Measurements from ENCODE around the gene CDT1. TPM values are rescaled to one million over a fixed set of nuclear protein-coding genes. Genes with fewer than 3 reads are reported as not detected.

Gene CDT1
- total RNA-seq, 1 experiment from 2014 or later, result 154 TPM

- TF ChIP-seq PRDM15 (CRISPR knock-in tag; IDR thresholded peaks at IDR 0.05) (no peak; the same call in none of the 2 replicates), RELA (CRISPR knock-in tag; IDR thresholded peaks at IDR 0.05; ENCODE audit: borderline replicate concordance) (0 out of 2 replicates have a peak, but pooled peaks have one; percentile 40), ETV6 (CRISPR knock-in tag; IDR thresholded peaks at IDR 0.05) (peak; percentile 71), TCF7 (CRISPR knock-in tag; IDR thresholded peaks at IDR 0.05; ENCODE audit: low read depth) (no peak), MYBL2 (CRISPR knock-in tag; IDR thresholded peaks at IDR 0.05) (peak; percentile 31)
- TF ChIP-seq, protein P1, sequence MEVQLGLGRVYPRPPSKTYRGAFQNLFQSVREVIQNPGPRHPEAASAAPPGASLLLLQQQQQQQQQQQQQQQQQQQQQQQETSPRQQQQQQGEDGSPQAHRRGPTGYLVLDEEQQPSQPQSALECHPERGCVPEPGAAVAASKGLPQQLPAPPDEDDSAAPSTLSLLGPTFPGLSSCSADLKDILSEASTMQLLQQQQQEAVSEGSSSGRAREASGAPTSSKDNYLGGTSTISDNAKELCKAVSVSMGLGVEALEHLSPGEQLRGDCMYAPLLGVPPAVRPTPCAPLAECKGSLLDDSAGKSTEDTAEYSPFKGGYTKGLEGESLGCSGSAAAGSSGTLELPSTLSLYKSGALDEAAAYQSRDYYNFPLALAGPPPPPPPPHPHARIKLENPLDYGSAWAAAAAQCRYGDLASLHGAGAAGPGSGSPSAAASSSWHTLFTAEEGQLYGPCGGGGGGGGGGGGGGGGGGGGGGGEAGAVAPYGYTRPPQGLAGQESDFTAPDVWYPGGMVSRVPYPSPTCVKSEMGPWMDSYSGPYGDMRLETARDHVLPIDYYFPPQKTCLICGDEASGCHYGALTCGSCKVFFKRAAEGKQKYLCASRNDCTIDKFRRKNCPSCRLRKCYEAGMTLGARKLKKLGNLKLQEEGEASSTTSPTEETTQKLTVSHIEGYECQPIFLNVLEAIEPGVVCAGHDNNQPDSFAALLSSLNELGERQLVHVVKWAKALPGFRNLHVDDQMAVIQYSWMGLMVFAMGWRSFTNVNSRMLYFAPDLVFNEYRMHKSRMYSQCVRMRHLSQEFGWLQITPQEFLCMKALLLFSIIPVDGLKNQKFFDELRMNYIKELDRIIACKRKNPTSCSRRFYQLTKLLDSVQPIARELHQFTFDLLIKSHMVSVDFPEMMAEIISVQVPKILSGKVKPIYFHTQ (CRISPR knock-in tag; IDR thresholded peaks at IDR 0.05), result no peak
Measured at GRCh38 chr16:88811769-88812512, 8.4 kb downstream of the CDT1 start, which contains the start of gene APRT (continued).

- Mint-ChIP-seq H3K36me3 (peaks cover 23% of the 10 kb centered on the region), H3K27me3 (ENCODE audit: low read depth) (no peaks in the 10 kb centered on the region), H3K4me3 (peak overlapping the region; percentile 72), H3K4me1 (peaks cover 14% of the 10 kb centered on the region), H3K9me3 (no peaks in the 10 kb centered on the region), H3K27ac (peak overlapping the region; percentile 91)
- ATAC-seq (peak; percentile 1), DNase-seq (ENCODE audit: low spot score) (peak; percentile 59)
- CTCF ChIA-PET, result interaction anchor here (0.6 to 5.1 kb wide), 29 partner anchors 12 to 428 kb away, joined by 3 to 47 read pairs (median 4); partner anchors contain the start of genes CDH15, GALNS and TRAPPC2L
- POLR2A ChIA-PET, result interaction anchor here (0.5 to 1.8 kb wide), 4 partner anchors 9 to 111 kb away, joined by 3 to 6 read pairs (median 4); partner anchors contain the start of genes CDT1 and TRAPPC2L
- TF ChIP-seq ZBTB43 (CRISPR knock-in tag; IDR thresholded peaks at IDR 0.05) (0 out of 2 replicates have a peak, but pooled peaks have one; percentile 50), ESRRA (CRISPR knock-in tag; IDR thresholded peaks at IDR 0.05; ENCODE audit: borderline replicate concordance) (0 out of 2 replicates have a peak, but pooled peaks have one; percentile 22), USF1 (CRISPR knock-in tag; IDR thresholded peaks at IDR 0.05) (peak; percentile 15; the same call in 1 of the 2 replicates), USF2 (CRISPR knock-in tag; IDR thresholded peaks at IDR 0.05) (peak; percentile 59)
- TF ChIP-seq, protein P2, sequence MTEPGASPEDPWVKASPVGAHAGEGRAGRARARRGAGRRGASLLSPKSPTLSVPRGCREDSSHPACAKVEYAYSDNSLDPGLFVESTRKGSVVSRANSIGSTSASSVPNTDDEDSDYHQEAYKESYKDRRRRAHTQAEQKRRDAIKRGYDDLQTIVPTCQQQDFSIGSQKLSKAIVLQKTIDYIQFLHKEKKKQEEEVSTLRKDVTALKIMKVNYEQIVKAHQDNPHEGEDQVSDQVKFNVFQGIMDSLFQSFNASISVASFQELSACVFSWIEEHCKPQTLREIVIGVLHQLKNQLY (CRISPR knock-in tag; IDR thresholded peaks at IDR 0.05), result no peak
- TF ChIP-seq, protein P3, sequence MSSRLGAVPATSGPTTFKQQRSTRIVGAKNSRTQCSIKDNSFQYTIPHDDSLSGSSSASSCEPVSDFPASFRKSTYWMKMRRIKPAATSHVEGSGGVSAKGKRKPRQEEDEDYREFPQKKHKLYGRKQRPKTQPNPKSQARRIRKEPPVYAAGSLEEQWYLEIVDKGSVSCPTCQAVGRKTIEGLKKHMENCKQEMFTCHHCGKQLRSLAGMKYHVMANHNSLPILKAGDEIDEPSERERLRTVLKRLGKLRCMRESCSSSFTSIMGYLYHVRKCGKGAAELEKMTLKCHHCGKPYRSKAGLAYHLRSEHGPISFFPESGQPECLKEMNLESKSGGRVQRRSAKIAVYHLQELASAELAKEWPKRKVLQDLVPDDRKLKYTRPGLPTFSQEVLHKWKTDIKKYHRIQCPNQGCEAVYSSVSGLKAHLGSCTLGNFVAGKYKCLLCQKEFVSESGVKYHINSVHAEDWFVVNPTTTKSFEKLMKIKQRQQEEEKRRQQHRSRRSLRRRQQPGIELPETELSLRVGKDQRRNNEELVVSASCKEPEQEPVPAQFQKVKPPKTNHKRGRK (CRISPR knock-in tag; IDR thresholded peaks at IDR 0.05; ENCODE audit: borderline replicate concordance), result no peak
Measured at GRCh38 chr16:88812513-88813268, 9.1 kb downstream of the CDT1 start.

All from WTC11 (cell line).